Gastroesophageal sphincter (tissue), 4 donors: Measurements from ENCODE around the gene OR2AK2. TPM values are rescaled to one million over a fixed set of nuclear protein-coding genes. Genes with fewer than 3 reads are reported as not detected.

Source experiments
- ATAC-seq: fragments of 150-250 bp; one replicate; pipeline ENCODE4 v1.9.1; 2016; ENCODE audit warnings: mild to moderate bottlenecking, moderate library complexity
- H3K27ac ChIP-seq, 4 donors: fragments of 200-600 bp; sonication (generic) in 3 of 4; 1 replicate in 3 of 4; 2 replicates in 1 of 4; pipeline ENCODE4 v1.5.1; 2016 to 2019
- H3K27me3 ChIP-seq: fragments of 200-600 bp; sonication (generic); one replicate; pipeline ENCODE4 v1.5.1; 2019
- H3K36me3 ChIP-seq, 2 donors: fragments of 200-600 bp; sonication (generic); one replicate each; pipeline ENCODE4 v1.5.1; 2019; ENCODE audit warnings: control low read depth in 1 of 2
- H3K4me1 ChIP-seq, 3 donors: fragments of 200-600 bp; sonication (generic); 1 replicate in 2 of 3; 2 replicates in 1 of 3; pipeline ENCODE4 v1.5.1; 2016 to 2019; ENCODE audit warnings: control low read depth in 2 of 3
- H3K4me3 ChIP-seq, 2 donors: fragments of 200-600 bp; sonication (generic); one replicate each; pipeline ENCODE4 v1.5.1; 2019; ENCODE audit warnings: mild to moderate bottlenecking in 1 of 2, moderate library complexity in 1 of 2
- H3K9me3 ChIP-seq, 3 donors: fragments of 200-600 bp; sonication (generic); one replicate each; pipeline ENCODE4 v1.5.1; 2017 to 2019; ENCODE audit warnings: control low read depth in 2 of 3
- EP300 ChIP-seq: sonication (generic); formaldehyde crosslinking; IDR thresholded peaks from one replicate; pipeline ENCODE4 v1.6.1; 2017; ENCODE audit warnings: antibody characterized with exemption, mild to moderate bottlenecking
- POLR2A ChIP-seq, 2 donors: fragments of 450-650 bp; IDR thresholded peaks; one replicate each; pipeline ENCODE4 v1.6.1; 2017; ENCODE audit warnings: antibody characterized with exemption in 2 of 2, mild to moderate bottlenecking in 2 of 2, moderate library complexity in 1 of 2
- POLR2AphosphoS5 ChIP-seq: sonication (generic); formaldehyde crosslinking; IDR thresholded peaks from one replicate; pipeline ENCODE4 v1.6.1; 2017; ENCODE audit warnings: antibody characterized with exemption
- WGBS, 2 donors: methylation state at CpG; one replicate each; pipeline ENCODE4 v1.1.5; 2018; ENCODE audit warnings: low coverage in 1 of 2; 5-methylcytosine and 5-hydroxymethylcytosine counted together
- total RNA-seq, 4 donors: library from RNA; depleted of rRNA; stranded (reverse); fragments of >200 nt; gene quantifications; one replicate each; pipeline ENCODE4 v1.1.0, GENCODE V29; 2016
- TF ChIP-seq, protein P1 (sequence below), 4 experiments: fragments of 200-600 bp in 2 of 4; fragments of 450-650 bp in 2 of 4; sonication (generic) in 1 of 4; IDR thresholded peaks; one replicate each; pipeline ENCODE4 v1.5.1; 2017 to 2019; ENCODE audit warnings: antibody characterized with exemption in 4 of 4, mild to moderate bottlenecking in 2 of 4, moderate library complexity in 2 of 4

OR2AK2 gene, protein sequence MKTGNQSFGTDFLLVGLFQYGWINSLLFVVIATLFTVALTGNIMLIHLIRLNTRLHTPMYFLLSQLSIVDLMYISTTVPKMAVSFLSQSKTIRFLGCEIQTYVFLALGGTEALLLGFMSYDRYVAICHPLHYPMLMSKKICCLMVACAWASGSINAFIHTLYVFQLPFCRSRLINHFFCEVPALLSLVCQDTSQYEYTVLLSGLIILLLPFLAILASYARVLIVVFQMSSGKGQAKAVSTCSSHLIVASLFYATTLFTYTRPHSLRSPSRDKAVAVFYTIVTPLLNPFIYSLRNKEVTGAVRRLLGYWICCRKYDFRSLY
- total RNA-seq: not detected

DNA sequence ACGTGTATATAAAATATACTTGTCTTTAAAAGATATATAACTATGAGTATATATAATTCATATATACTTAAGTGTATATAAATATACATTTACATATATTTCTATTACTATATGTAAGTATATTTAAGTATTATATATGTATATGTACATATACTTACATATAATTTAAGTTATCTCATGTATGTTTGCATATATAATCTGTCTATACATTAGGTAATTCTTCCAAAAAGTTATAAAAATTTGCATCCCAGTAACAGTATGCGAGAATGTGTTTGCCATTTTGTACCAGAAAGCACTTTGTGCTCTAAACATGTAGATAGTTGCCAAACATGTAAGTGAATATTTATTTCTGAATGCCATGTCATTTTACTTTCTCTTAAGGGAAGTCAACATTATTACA lies at the start of gene OR2AK2:
Gene OR2AK2, plus strand, starts transcription at position 301 of the 400 bp plus-strand sequence. CDS start 144 bp downstream, outside the sequence.
- H3K27ac ChIP-seq: no peak within 1 kb of the TSS
- TF ChIP-seq POLR2AphosphoS5 (no peak), POLR2A (IDR thresholded peaks at IDR 0.05) (no peak), EP300 (no peak)
- TF ChIP-seq, protein P1, sequence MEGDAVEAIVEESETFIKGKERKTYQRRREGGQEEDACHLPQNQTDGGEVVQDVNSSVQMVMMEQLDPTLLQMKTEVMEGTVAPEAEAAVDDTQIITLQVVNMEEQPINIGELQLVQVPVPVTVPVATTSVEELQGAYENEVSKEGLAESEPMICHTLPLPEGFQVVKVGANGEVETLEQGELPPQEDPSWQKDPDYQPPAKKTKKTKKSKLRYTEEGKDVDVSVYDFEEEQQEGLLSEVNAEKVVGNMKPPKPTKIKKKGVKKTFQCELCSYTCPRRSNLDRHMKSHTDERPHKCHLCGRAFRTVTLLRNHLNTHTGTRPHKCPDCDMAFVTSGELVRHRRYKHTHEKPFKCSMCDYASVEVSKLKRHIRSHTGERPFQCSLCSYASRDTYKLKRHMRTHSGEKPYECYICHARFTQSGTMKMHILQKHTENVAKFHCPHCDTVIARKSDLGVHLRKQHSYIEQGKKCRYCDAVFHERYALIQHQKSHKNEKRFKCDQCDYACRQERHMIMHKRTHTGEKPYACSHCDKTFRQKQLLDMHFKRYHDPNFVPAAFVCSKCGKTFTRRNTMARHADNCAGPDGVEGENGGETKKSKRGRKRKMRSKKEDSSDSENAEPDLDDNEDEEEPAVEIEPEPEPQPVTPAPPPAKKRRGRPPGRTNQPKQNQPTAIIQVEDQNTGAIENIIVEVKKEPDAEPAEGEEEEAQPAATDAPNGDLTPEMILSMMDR (IDR thresholded peaks at IDR 0.05): no peak
- ATAC-seq: no peak

DNA sequence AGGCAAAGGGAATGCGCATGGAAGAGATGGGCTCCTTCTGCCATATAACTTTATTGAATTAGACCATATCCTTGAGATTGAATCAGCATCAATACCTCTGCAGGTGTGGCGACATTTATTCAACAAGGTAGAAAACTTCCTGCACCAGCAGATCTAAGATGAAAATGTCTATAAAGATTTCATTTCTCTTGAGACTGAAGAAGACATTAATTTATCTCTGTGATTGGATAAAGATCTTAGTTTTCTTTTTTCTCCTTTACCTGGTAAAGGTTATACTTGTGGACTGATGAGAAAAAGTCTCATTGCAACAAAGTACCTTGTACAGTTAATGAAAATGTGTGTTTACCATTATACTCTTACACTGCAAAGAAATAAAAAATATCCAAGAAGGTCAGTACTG lies 45.1 kb upstream of the OR2AK2 start, which contains the start of gene OR2T8:
Gene OR2T8, plus strand, starts transcription at position 301 of the 400 bp plus-strand sequence. CDS start 766 bp downstream, outside the sequence.
- Histone ChIP-seq H3K36me3 (no peaks in the 10 kb centered on the region), H3K4me3 (no peak within 1 kb of the TSS), H3K4me1 (no peaks in the 10 kb centered on the region), H3K27me3 (peaks cover 4% of the 10 kb centered on the region), H3K27ac (no peak within 1 kb of the TSS), H3K9me3 (no peaks in the 10 kb centered on the region)
- ATAC-seq: no peak
- TF ChIP-seq, protein P1 (IDR thresholded peaks at IDR 0.05): no peak
- TF ChIP-seq POLR2A (IDR thresholded peaks at IDR 0.05) (no peak), EP300 (no peak), POLR2AphosphoS5 (no peak)
- 63 to 92% methylated on average over 1 to 2 of the region's 2 CpGs for whole genome bisulfite sequencing, 2 donors

More for the DNA sequence above, at the start of gene OR2AK2:
- no peaks in the 10 kb centered on the region for H3K27me3 ChIP-seq
- no peak within 1 kb of the TSS for H3K4me3 ChIP-seq
- no peaks in the 10 kb centered on the region for H3K9me3 ChIP-seq
- H3K4me1 ChIP-seq: no peaks in the 10 kb centered on the region
- 84 to 87% methylated on average over 2 of the region's 2 CpGs for WGBS, 2 donors
- H3K36me3 ChIP-seq: no peaks in the 10 kb centered on the region

DNA sequence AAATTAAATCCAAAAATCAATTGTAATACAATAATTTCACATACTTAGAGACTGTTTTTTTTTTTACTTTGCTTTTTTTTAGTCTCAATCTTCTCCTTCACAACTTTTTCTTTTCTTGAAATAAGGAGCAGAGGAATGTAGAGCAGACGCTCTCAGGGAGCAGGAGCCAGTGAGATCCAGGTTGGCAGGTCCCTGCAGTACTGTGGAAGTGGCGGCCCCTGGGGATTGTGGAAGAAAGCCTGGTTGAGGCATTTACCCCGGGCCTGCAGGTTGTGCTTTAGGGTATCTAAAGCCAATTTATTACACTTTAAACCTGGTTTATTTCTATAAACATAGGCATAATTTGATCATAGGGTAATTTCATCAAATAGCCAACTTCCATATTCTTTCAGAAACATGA lies 41.1 kb upstream of the OR2AK2 start:
- H3K27me3 ChIP-seq: no peaks in the 10 kb centered on the region
- TF ChIP-seq, protein P1 (IDR thresholded peaks at IDR 0.05): no peak
- no peak for TF ChIP-seq POLR2A (IDR thresholded peaks at IDR 0.05)
- H3K27ac ChIP-seq: no peak overlapping the region
- 53 to 80% methylated on average over 1 to 3 of the region's 3 CpGs for WGBS, 2 donors
- no peak overlapping the region for H3K4me3 ChIP-seq
- no peak for ATAC-seq
- no peaks in the 10 kb centered on the region for H3K9me3 ChIP-seq
- H3K36me3 ChIP-seq: no peaks in the 10 kb centered on the region
- H3K4me1 ChIP-seq: no peaks in the 10 kb centered on the region

DNA sequence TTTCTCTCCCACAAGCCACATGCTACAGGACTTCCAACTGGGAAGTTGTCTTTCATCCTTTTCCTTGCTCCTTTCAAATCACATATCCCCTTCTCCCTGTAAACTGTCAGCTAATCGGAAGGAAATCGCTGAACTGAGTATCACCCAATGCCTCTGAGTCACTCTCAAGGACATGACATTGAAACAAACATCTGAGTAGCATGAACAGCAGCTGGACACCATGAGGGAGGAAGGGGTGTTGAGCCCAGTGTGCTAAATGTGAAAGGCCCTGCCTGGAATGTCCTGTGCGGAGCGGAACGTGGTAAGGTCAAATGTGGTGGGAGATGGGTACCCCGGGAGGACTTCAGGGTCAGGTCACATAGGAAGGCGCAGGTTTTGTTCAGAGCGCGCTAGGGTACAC lies 40.2 kb upstream of the OR2AK2 start, which contains the start of gene OR2AJ1:
Gene OR2AJ1, plus strand, starts transcription at position 22 of the 400 bp plus-strand sequence. CDS start 8,880 bp downstream, outside the sequence.
- WGBS, 2 donors: 68 to 100% methylated on average over 1 to 8 of the region's 9 CpGs
- no peaks in the 10 kb centered on the region for H3K9me3 ChIP-seq
- H3K4me3 ChIP-seq: no peak within 1 kb of the TSS
- no peaks in the 10 kb centered on the region for H3K4me1 ChIP-seq
- no peak for ATAC-seq
- H3K27ac ChIP-seq: no peak within 1 kb of the TSS
- no peaks in the 10 kb centered on the region for H3K36me3 ChIP-seq
- TF ChIP-seq, protein P1 (IDR thresholded peaks at IDR 0.05): no peak
- TF ChIP-seq POLR2A (IDR thresholded peaks at IDR 0.05) (no peak), EP300 (no peak), POLR2AphosphoS5 (no peak)
- H3K27me3 ChIP-seq: no peaks in the 10 kb centered on the region

DNA sequence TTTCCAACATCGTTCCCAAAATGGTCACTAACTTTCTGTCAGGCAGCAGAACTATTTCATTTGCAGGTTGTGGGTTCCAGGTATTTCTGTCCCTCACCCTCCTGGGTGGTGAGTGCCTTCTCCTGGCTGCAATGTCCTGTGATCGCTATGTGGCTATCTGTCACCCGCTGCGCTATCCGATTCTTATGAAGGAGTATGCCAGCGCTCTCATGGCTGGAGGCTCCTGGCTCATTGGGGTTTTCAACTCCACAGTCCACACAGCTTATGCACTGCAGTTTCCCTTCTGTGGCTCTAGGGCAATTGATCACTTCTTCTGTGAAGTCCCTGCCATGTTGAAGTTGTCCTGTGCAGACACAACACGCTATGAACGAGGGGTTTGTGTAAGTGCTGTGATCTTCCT lies 31.0 kb upstream of the OR2AK2 start:
- Histone ChIP-seq H3K27ac (no peak overlapping the region), H3K4me1 (no peaks in the 10 kb centered on the region), H3K36me3 (no peaks in the 10 kb centered on the region), H3K27me3 (peaks cover 14% of the 10 kb centered on the region), H3K4me3 (no peak overlapping the region), H3K9me3 (peaks cover 0 to 16% (median 0%) of the 10 kb centered on the region in 3 donors)
- WGBS, 2 donors: 87 to 96% methylated on average over 3 to 6 of the region's 8 CpGs
- ATAC-seq: no peak
- TF ChIP-seq, protein P1 (IDR thresholded peaks at IDR 0.05): no peak
- TF ChIP-seq POLR2A (IDR thresholded peaks at IDR 0.05) (no peak), EP300 (no peak), POLR2AphosphoS5 (no peak)
